GM03348 (cell line): ENCODE data around the gene RABGAP1L.
A peak's percentile ranks its signal among the peaks of the same experiment; 100 is the strongest.
"Not testable (repeated sequence)": the region's sequence is repeated elsewhere in the genome, so short reads cannot be mapped to it uniquely, and the experiment has no call there.

Experiments used
- DNase-seq: peaks from one replicate; pipeline ENCODE4 v3.0.0; 2012; ENCODE audit warnings: low spot score

The RABGAP1L gene

DNA sequence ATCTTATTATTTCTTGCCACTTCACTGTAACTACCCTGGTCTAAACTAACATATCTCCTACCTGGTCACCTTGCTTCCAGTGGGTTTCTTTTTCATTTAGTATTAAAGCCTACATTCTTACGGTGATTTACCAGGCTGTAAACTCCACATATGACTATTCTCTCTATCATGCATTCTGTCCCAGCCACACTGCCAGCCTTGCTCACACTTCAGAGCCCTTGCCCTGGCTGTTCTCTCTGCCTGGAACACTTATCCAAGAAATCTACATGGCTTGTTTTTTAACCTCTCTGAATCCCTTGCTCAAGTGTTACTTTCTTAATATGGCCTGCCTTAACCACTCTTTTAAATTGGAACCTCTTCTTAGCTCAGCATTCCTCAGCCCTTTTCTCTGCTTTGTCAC is 501.2 kb downstream of the RABGAP1L start:
- DNase-seq, result no peak

DNA sequence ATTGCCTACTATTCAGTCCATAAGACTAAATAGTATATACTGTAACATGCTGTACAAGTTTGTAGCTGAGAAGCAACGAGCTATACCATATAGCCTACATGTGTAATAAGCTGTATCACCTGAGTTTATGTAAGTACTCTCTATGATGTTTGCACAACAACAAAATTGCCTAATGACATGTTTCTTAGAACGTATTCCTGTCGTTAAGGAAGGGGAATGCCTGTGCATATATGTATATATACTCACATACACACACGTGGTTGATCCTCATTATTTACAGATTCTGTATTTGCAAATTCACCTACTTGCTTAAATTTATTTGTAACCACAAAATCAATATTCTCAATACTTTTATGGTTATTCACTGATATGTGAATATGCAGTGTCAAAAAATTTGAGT is 504.0 kb downstream of the RABGAP1L start:
- no peak for DNase-seq

DNA sequence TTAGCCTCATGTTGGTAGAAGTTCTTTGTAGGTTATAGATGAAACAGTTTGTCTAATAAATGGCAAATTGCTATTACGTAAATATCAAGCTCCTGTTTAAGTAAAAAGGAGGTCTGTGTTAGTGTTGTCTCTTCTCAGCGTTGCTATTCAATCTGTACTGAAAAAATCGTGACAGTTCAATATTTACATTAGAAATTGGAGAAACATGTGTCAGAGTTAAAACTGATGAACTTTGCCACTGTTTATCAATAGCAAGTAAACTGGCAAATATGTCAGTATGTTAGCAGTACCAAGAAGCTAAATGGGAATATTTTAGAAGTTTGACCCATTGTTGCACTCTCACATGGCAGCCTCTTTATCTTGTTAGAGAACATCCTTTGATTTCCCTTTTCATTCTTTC is 506.9 kb downstream of the RABGAP1L start:
- no peak for DNase-seq

DNA sequence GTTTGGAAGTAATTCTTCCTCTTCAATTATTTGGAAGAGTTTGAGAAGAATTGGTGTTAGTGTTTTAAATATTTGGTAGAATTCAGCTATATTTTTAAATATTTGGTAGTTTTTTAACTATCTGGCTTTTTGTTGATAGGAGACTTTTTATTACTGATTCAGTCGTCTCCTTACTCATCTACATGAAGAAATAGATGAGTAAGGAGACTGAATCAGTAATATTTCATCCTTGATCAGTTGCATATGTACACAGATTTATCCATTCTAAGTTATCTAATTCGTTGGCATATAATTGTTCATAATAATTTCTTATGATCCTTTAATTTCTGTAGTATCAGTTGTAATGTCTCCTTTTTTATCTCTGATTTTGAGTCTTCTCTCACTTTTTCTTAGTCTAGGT is 512.5 kb downstream of the RABGAP1L start:
- no peak for DNase-seq

DNA sequence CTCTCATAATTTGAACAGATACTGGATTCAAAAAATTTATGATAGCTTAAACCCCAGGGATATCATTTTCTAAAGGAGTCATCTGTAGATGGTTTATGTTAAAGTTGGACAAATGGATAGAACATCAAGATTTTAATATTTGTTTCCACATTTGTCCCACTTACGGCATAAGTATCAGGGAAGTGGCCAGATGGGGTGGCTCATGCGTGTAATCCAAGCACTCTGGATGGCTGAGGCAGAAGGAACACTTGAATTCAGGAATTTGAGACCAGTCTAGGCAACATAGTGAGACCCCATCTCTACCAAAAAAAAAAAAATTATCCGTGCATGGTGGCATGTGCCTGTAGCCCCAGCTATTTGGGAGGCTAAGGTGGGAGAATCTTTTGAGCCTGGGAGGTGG is 517.5 kb downstream of the RABGAP1L start:
- no peak for DNase-seq

DNA sequence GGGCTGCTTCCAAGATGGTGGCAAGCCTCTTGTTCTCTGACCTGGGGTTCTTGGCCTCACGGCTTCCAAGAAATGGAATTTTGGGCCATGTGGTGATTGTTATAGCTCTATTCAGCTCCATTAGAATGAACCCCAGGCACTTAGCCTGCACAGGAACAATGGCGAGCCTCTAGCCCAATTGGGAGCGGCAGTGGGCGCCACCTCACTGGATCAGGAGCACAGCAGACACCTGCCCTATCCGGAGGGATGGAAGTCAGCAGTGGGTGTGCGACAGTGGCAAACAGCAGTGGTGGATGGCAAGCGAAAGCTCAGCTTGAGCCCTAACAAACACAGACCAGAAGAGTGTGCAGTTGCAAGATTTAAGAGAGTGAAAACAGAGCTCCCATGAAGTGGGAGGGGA is 519.3 kb downstream of the RABGAP1L start:
- no peak for DNase-seq

DNA sequence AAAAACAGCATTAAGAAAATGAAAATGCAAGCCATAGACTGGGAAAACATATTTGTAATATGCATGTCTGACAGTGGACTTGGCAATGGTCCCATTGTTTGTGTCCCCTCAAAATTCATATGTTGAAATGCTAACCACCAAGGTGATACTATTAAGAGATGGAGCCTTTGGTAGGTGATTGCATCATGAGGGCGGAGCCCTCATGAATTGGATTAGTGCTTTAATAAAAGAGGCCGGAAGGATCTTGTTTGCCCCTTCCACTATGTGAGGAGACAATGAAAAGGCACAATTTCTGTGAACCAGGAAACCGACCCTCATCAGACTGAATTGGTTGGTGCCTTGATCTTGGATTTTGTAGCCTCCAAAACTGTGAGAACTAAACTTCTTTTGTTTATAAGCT is 520.8 kb downstream of the RABGAP1L start:
- DNase-seq, result no peak

DNA sequence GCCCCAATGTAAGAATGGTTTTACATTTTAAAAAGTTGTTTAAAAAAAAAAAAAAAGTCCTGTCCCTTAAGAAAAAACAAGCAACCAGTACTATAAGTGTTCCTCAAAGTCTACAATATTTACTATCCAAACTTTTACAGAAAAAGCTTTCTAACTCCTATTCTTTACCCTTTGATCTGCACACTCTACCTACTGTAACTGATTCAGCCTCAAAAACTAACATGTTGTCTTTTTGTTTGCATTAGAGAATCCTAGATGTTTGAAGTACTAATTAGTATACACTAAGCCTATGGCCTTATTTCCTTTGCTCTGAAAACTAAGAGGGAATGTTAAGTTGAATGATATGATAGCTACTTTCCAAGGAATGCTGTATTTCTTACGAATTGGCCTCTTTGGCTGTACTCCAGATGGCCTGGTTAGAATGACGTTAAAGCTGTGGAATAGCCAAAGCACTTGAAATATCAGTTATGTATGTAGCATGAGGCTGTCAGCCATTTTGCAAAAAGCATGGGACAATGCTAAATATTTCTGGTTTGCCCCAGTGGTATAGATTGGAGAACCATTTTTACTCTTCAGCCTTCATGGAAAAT is 523.2 kb downstream of the RABGAP1L start:
- peak; percentile 8 for DNase-seq

DNA sequence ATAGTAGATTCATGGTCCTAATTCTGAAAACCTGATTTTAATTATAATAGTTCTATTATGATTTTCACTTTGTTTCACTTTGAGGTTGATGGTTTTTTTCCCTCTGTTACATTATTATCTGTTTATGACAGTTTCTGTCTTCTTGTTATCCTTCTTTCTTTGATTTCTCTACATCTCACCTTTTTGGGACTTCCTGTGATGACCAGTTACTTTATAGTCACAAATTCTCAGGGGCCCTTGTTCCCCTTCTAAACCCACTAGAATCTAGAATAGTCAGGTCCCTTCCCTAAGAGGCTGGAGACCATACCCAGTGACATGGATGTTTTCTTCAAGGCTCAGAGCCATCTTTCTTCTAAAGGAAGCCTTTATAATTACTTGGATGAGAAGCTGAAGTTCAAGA is 526.9 kb downstream of the RABGAP1L start:
- DNase-seq, result no peak

DNA sequence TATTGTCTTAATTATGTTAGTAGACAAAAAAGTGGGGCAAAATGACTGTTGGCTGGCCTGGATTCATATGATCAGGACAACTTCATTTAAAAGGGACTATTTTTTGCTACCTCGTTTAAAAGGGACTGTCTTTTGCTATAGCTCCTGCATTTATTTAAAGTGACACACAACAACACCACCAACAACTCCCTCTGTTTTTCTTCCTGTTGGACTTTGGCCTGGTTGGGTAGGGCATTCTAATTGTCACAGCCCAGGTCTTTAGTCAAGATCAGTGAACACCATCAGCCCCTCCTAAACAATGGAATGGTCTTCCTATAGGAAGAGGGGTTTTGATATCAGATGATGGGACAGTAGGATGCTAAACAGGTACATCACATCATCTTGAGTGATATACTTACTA is 530.2 kb downstream of the RABGAP1L start:
- DNase-seq, result no peak

DNA sequence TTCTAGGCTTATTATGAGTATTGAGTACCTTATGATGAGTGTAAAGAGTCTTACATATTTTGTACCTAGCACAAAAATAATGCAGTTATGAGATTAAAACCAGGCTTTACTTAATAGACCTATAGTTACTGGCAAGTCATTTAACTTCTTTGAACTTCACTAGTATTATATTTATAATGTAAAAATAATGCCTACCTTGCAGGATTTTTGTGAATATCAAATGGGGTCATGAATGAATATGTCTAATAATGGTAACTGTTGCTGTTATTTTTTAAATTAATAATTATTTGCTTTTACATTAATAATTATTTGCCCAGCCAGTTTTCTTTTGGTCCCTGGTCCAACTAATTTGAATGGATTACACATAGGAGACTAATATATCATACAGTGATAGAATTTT is 530.9 kb downstream of the RABGAP1L start:
- no peak for DNase-seq

DNA sequence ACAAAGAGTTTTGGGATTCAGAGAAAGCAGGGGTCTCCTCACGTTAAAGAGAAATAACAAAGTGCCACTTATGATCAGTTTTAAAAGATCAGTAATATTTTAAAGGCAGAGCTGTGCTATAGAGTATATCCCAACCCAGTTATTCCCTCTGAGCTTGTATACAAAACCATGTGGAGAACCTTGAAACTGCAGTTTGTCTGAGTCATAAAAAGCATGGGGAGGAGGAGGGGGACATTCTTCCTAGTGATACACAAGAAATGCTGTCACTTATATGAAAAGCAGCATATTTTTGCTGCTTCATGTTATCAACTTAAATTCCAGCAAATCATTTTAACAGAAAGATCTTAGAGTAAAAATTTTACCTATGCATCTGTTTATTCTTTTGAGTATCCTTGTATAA is 533.0 kb downstream of the RABGAP1L start:
- DNase-seq, result peak; percentile 37

DNA sequence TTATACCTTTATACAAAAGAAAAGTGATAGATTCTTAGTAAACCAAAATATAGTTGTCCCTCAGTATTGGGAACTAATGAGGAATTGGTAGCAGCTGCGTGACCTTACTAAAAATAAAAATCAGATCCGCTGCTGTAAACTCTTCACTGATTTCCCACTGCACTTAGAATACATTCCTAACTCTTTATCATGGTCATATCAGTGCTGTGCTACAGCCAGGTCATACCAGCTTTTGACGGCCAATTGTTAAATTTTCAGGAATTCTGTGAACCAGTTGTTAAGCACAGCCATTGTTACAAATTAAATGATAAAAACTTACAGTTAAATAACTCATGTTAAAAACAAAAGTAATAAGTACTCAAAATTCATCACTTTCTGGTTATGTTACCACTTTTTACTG is 533.8 kb downstream of the RABGAP1L start:
- no peak for DNase-seq

DNA sequence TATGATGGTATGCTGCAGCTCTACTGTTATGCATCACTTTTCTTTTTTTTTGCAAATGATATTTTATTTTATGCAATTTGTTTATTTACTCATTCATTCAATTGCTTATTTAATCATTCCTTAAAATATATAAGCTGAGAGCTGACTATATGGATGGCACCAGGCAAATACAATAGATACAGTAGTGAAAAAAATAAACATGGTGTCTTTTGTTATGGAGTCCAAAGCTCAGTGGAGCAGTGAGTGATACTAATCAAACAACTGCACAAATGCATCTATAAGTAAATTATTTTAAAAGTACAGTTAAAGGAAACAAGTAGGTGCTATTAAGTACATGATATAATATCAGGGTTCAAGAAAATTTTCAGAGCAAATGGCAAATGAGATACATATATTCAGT is 534.2 kb downstream of the RABGAP1L start:
- DNase-seq, result not testable (repeated sequence)

DNA sequence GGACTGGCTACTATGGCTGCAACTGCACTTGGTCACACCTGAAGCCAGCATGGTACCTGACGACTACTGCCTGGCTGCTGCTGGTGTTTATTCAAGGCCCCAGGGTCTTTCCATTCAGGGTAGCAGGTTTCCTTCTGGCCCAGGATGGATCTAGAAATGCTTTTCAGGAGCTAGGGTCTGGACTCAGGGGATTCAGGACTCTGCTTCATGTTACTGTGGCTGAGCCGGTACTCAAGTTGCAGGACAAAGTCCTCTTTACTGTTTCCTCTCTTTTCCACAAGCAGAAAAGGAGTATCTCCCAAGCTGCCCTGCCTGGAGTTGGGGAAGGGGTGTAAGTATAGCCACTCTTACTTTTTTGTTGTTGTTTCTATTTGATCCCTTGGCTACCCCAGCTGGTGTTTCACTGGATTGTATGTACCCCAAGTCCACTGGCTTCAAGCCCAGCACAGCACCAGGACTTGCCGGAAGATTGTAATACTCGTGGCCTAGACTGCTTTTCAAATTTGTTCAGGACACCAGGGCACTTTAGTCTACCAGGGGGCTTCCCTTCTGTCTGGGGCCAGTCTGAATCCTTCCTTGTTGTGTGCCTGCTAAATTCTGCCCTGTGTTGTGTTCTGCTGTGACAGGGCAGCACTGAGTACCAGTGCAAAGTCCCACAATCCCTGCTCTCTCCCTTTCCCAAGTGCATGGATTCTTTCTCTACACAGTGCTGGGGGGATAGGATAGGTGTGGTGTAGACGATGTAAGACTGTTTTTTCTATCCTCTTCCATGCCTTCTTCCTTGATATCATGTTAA is 536.9 kb downstream of the RABGAP1L start:
- DNase-seq, result no peak

DNA sequence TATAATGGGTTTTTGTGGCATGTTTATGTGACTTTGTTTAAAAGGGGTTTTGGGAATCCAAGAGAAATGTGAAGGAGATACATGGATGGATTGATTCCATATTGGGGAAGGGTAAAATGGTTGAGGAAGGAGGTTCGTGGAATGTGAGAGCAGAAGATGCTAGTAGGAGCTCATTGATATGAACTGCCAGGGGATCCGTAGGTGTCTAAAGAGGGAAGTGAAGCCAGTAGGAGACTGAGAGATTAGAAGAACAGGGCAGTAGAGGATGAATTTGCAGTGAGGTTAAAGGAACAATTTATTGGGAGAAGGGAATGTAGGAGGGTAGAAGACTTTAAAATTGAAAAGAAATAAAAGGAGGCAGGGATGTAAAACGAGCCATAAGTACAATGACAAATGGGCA is 541.0 kb downstream of the RABGAP1L start:
- DNase-seq, result no peak

DNA sequence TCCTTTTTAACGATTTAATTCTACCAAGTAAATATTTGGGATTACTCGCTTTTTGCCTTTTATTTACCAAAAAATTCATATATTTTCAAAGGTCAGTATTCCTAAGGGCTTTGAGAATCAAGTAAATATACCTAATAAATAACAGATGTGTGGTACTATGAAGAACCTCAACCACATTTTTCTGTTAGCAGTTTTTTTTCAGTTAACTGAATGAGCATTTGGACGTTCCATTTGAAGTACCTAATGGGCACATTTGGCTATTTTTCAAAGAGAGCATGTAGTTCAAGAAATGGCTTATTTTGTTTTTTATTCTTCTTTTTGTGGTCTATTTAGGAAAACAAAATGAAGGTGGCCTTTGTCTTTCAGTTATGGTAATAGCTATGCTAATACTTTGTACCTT is 541.5 kb downstream of the RABGAP1L start:
- DNase-seq, result peak; percentile 58

DNA sequence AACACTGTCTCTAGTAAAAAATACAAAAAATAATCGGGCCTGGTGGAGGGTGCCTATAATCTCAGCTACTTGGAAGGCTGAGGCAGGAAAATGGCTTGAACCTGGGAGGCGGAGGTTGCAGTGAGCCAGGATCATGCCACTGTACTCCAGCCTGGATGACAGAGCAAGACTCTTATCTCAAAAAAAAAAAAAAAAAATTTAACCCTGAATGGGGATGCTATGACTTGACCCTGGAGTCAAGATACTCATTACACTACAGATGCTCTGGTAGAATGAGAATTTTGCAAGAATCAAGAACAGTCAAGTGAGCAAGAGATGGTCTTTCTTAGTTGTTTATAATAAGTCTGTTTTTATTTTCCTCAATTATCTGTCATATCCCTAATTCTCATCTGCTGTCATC is 542.2 kb downstream of the RABGAP1L start:
- DNase-seq, result no peak

DNA sequence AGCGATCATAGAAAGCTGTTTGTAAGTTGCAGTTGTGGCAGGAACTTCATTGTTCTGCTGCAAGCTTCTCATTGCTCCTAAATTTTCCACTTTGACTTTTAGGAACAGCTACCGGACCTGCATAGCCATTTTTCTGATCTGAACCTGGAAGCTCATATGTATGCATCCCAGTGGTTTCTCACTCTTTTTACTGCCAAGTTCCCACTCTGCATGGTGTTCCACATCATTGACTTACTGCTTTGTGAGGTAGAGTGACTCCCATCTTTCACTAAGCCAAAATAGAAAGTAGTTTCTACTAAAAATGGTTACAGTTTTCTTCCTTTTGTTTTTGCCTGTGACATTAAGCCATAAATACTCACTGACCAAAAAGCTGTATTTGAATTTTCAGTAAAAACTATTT is 542.7 kb downstream of the RABGAP1L start:
- DNase-seq, result no peak

DNA sequence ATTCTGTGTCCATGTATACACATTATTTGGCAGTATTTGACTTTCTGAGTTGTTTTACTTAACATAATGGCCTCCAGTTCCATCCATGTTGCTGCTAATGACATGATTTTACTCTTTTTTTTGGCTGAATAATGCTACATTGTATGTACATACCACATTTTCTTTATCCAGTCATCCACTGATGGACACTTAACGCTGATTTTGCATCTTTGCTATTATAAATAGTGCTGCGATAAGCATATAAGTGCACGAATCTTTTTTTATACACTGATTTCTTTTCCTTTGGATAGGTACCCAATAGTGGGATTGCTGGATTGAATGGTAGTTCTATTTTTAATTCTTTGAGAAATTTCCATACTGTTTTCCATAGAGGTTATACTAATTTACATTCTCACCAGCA is 544.0 kb downstream of the RABGAP1L start:
- DNase-seq, result no peak

DNA sequence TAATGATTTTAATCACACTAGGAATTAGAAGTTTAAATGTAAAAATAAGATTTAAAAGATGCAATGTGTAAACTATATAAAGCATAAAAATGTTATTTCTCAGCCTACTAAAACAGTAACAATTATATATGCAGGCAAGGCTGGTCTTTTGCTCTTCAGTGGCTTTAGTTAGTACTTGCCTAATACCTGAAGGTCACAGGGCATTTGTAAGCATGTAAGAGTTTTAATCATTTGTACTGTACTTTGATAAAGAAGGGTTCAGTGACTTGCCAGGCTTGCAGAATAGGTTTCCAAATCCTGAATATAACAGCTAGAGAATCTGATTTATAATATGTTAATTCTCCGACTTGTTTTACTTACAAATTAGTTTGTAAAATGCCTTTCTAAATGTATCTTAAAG is 545.0 kb downstream of the RABGAP1L start:
- DNase-seq, result no peak

DNA sequence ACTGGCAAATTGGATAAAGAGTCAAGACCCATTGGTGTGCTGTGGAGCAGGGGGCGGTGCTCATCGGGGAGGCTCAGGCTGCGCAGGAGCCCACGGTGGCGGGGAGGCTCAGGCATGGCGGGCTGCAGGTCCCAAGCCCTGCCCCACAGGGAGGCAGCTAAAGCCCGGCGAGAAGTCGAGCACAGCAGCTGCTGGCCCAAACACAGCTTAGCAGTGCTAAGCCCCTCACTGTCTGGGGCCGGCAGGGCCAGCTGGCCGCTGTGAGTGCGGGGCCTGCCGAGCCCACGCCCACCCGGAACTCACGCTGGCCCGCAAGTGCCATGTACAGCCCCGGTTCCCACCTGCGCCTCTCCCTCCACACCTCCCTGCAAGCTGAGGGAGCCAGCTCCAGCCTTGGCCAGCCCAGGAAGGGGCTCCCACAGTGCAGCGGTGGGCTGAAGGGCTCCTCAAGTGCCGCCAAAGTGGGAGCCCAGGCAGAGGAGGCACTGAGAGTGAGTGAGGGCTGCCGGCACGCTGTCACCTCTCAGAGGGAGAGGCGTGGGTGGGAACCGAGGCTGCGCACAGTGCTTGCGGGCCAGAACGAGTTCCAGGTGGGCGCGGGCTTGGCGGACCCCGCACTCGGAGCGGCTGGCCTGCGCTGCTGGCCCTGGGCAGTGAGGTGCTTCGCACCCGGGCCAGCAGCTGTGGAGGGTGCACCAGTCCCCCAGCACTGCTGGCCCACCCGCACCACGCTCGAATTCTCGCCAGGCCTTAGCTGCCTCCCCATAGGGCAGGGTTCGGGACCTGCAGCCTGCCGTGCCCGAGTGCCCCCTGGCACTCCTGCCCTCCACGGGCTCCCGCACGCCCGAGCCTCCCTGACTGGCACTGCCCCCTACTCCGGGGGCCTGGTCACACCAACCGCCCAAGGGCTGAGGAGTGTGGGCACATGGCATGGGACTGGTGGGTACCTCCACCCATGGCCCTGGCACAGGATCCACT is 551.8 kb downstream of the RABGAP1L start:
- DNase-seq, result no peak

DNA sequence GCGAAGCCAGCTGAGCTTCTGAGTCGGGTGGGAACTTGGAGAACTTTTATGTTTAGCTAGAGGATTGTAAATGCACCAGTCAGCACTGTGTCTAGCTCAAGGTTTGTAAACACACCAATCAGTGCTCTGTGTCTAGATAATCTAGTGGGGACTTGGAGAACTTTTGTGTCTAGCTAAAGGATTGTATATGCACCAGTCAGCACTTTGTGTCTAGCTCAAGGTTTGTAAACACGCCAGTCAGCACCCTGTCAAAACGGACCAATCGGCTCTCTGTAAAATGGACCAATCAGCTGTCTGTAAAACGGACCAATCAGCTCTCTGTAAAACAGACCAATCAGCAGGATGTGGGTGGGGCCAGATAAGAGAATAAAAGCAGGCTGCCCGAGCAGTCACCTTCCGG is 552.5 kb downstream of the RABGAP1L start:
- DNase-seq, result not testable (repeated sequence)
